Activated CD8-positive, alpha-beta memory T cell treated with anti-CD3 and anti-CD28 coated beads, Interleukin-2, amount 50 U/mL, for 4 hours (primary cell): ENCODE results near the gene C1QA.
A peak's percentile ranks its signal among the peaks of the same experiment; 100 is the strongest.

Source experiments
- DNase-seq: peaks from one replicate; pipeline ENCODE4 v3.0.0-alpha.2; 2020

Gene C1QA

DNA sequence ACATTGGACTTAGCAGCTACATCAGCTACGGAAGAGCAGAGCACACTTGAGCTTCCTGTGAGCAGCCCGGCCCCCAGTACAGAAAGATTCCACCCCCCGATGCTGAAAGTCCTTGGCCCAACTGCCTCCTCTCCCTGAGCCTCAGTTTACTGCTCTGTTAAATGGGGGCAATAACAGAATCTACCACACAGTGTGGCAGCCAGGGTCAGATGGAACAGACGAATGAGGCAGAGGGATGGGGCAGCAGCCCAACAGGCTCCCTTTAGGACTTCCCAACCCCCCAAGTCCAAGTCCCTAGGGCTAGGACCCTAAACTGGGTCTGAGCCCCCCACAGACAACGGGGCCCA lies 22.9 kb upstream of the C1QA start:
- DNase-seq, result no peak

DNA sequence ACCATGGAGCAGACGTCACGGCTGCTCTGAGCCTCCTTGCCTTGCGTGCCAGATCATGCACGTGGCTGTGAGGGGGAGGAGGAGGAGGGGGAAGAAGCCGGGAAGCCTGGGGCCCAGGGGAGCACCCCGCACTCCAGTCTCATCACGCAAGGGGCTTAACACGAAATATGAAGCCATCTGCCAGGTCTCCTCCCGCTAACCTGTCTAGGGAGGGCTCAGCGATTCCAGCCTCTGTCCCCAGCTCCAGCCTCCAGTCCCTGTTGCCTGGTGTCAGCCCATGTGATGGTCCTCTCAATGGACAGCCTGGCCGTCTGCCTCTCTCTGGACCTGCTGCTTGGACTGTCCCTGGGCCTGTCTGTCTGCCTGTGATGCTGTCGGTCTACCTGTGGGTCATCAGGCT lies 22.5 kb upstream of the C1QA start:
- DNase-seq, result no peak

DNA sequence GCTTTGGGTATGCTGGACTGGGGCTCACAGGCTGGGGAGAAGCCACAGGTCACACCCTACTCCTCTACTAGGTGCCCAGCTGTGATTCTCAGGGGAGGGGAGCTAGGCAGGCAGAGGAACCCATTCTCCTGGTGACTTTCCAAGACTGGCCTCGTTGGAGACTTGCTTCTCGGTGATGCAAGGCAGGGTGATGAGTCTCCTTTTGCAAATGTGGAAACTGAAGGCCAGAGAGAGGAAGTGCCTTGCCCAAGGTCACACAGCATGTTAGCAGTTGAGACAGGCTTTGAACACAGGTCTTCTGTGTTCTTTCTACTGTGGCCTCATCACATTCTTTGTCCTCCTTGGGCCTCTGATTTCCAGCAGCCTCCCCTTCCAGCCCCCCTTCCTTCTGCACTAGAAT lies 20.5 kb upstream of the C1QA start:
- DNase-seq, result no peak

DNA sequence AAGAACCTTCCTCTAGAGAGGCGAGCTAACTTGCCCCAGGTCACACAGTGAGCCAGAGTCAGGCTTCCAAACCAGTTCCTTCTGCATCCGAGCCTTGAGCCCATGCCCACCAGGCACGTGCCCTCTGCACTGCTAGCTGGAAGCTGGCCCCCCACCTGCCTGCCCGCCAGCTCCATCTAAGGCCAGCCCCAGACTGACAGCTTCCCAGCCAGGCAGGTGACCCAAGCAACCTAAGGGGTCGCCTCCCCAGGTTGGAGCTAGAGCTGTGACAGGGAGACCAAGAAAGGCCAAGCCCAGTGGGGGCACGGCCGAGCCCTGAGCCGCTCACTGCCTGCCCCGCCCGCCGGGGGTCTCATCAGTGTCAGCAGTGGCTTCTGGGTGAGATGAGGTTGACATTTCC lies 19.9 kb upstream of the C1QA start:
- no peak for DNase-seq

DNA sequence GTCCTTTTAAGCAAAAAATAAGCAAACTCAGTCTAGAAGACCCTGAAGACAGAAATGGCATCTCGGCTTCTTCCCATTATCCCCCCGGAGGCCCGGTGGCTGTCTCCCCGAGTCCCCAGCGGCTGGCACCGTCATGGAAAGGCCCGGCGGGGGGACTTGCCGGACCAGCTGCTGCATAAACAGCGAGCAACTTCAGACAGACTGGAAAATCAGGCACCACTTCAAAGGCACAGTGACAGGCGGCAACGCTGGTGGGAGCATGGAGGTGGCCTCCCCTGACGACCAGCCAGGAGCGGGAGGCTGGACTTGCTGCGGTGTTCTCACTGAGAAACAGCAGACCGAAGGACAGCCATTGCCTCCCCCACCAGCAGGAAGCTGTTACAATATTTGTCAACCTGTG lies 18.4 kb upstream of the C1QA start:
- DNase-seq, result no peak

DNA sequence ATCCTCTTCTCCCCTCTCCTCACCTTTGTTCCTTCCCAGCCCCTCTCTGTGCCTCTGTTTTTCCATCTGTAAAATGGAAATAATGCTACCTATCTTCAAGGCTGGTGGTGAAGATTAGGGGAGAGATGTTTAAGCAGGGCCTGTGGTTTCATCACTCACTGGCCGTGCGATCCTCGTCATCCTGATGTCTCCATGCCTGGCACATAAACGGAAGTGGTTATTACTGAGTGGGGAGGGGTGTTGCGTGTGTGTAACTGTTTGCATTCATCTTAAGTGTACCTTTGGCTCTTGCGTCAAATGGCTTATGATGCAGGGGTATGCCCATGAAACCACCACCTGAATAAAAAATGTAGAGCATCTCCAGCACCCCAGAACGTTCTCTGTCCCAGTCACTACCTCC lies 17.2 kb upstream of the C1QA start:
- DNase-seq, result no peak

DNA sequence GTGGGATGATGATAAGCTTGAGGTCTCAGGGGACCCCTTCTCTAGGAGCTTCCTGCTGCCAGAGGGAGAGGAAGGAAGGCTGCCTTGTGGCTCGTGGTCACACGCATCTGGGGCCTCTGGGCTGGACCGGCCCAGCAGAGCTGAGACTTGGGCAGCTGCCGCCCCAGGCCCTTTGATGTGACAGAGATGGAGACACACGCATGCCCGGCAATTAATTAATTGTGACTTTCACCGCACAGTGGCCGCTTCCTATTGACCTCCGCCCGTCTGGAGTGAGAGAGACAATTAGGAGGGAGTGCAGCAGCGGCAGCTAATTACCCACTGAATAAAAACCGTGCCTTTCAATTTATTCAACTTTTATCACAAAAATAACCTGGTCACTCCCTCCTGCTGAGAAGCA lies 16.6 kb upstream of the C1QA start:
- no peak for DNase-seq

DNA sequence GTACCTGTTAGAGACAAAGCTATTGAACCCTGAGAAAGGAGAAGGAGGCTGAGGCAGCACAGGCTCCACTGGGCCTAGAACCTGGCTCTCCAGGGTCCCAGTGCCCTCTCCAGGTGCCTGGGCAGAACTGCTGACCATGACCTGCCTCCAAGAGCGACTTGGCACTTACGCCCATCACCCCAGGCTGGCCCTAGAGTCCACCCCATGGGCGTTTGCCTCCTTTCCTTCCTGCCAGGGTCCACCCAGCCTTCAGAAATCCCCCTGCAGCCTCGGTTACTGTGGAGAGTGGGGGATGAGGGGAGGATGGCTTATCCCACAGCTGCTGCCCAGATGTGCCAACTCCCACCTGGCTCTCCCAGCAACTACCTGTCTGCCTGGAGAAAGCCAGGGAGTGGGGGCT lies 14.7 kb upstream of the C1QA start:
- no peak for DNase-seq

DNA sequence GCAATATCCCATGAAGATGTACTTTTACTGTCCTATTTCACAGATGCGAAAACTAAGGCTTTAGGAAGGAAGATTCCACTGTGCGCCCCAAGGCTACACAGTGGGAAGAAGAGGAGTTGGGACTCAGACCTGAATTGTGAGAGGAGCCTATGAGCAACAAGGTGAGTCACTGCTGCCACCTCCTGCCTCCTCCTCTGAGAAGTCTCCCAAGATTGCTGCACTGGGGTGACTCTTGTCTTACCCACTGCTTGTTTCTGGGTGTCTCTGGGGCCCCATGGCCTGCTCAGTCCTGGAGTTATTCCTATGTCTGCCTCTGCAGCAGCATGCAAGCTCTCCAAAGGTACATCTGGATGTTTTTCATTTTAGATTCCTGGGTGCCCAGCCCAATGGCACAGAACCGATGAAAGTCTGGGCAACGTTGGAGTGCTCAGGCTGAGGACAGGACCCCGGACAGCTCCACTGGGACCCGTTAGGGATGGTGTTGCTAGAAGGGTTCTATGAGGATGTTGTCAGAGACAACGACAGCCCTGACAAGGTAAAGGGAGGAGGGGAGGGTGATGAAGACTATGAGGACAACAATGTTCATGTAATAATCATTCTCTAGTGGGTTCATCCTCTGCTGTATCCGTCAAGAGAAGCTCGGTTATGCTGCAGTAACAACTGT lies 11.0 kb upstream of the C1QA start:
- no peak for DNase-seq

DNA sequence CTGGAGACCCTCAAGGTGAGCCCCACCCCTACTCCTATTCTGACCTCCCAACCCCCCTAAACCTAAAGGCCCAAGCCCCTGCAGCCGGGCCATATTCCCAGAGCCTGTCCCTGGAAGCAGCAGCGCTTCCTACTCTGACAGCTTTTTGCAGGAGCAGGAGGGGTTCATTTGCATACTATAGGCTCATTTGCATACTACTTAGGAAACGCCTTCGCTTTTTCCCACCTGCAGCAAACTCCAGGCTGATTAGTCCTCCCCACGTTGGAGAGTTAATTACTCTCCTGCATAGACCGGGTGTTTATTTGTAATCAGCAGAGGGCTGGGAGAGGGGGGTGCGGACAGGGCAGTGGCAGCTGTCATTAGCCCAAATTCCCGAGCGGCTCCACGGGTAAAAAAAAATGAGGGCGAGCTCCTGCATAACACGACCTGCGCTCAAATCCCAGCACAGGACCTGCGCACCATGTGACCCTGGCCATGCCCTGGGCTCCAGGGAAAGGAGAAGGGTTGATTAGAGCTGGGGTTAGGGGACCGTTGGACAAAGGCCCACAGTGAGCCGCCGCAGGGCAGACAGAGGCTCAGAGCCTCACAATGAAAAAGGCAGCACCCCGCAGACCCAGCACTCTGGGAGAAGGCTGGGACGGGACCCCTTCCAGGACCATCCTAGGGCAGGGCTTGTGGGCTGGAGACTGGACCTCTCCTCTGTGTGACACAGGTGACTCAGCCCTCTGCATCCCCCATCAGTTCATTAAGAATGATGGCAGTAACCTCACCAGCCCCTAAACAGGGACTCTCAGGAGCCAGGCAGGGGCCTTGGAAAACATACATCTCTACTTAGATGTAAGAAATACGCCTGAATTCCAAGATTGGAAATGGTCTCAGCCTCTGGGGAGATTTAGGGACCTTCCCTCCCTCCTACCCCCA lies 9.9 kb upstream of the C1QA start:
- DNase-seq, result no peak

DNA sequence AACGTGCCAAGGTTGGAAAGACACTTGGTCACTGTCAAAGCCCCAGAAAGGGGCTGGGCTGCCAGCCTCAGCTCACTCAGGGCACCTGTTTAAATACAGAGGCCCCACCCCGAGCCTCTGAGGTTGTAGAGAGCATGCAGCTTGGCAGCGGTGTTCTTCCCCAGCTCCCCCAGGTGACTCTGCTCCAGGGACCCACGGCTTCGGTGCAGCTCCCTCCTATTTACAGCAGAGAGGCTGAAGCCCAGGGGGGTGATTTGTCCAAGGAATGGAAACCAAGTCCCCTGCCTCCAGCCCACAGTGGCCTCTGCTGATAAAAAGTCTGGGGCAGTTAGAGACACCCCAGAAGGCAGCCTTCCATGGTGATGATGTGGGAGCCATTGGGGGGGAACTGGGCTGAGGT lies 9.1 kb upstream of the C1QA start:
- no peak for DNase-seq

DNA sequence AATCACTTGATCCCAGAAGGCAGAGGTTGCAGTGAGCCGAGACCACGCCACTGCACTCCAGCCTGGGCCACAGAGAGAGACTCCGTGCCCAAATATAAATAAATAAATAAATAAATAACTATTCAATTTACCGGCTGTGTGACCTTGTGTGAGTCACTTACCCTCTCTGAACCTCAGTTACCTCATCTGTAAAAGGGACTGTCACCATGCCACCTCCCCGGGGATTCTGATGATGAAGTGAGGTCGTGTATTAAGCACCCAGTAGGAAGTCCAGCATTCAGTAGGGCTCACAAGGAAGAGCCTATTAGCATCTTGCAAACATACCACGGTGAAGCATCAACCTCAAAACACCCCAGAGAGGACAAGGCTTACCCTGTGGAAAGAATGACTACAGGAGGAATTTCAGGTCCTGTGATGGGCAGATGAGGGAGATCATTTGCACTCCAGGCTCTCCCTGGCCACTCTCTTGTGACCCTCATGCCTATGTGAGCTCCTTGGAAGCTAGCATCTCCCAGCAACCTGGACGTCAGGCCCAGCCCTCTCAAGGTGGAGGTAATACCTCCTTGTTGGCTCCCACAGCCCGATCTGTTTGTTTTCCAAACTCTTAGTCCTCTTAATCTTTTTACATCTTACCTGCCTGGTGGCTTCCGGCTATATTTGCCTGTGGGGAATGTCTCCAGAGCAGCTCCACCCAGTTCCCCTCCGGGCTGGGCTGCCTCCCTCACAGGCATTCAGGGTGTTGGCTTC lies 7.6 kb upstream of the C1QA start:
- no peak for DNase-seq

DNA sequence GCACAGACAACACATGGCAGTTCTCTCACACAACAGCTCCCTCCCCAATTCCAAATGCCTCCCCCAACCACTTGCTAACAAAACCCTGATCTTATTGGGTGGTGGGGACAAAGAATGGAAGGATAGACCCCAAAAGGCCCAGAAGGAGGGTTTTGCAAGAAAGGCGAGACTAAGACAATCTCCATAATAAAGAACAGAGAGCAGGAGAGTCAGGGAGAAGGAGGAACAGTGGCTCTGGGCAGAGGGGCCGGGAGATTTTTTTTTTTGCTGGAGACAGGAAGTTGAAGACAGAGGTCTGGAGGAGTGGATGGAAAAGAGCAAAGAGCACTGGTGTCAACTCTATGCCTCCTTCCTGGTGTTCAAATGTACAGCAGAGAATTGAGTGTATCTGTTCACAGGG lies 6.5 kb upstream of the C1QA start:
- no peak for DNase-seq

DNA sequence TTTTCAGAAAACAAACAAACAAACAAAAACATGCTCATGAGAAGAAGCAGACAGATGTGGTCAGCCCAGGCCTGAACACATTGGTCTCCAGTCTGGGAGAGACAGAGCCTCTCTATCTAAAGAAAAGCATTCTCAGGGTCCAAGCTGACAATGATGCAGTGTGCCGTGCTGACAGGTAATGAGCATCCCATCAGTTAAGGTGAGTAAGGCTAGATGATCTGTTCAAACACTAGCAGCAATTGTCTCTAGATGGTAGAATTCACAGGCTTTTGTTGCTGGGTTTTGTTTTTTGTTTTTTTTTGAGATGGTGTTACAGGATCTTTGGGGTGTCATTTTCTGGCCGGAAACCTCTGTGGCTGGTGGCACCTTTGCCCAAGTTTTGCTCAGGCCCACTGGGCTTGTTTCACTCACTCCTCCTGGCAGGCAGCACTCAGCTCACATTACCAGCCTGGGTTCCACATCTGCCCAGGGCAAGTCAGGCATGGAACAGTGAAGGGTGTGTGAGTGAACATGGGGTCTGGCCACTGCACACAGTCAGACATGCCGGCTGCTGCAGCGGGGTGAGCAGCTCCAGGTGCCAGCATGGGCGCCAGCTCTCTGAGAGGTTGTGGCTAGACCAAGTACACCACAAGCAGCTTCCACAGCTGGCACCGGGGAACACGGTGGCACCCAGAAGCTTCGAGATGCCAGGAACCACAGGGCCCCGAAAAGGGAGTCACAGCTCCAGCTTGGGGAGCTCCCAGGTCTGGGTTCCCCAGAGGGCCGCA lies 2.5 kb upstream of the C1QA start:
- no peak for DNase-seq

DNA sequence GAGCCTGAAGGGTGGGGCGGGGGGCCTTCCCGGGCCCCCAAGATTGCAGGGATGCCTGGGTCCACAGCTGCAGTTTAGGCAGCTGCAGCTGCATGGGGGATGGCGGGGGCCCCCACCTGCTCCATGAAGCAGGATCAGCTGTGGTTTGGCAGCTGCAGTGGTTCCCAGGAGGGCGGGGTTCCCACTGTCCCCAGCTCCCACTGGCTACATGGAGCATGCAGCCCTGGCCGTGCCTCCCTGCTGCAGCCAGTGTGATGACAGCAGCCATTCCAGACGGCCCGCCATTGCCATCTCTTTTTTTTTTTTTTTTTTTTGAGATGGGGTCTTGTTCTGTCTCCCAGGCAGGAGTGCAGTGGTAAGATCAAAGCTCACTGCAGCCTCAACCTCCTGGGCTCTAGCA lies 992 bp upstream of the C1QA start:
- DNase-seq, result no peak

DNA sequence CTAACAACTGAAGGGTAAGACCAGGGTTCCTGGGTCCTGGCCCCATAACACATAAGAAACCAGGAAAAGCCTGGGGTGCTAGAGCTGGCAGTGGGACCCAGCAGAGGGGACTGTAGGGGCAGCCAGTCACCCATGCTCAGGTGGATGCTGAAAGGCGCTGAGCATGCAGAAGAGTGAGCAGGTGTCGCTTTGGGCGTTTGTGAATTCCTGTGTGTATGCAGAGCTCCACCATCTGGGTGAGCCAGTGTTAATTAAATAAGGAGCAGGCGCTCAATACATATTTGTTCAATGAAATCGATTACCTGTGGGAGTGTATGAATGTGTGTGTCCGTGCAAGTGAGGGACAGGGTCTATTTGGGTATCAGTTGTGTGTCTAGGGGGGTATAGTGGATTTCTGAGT lies 499 bp downstream of the C1QA start:
- no peak for DNase-seq

DNA sequence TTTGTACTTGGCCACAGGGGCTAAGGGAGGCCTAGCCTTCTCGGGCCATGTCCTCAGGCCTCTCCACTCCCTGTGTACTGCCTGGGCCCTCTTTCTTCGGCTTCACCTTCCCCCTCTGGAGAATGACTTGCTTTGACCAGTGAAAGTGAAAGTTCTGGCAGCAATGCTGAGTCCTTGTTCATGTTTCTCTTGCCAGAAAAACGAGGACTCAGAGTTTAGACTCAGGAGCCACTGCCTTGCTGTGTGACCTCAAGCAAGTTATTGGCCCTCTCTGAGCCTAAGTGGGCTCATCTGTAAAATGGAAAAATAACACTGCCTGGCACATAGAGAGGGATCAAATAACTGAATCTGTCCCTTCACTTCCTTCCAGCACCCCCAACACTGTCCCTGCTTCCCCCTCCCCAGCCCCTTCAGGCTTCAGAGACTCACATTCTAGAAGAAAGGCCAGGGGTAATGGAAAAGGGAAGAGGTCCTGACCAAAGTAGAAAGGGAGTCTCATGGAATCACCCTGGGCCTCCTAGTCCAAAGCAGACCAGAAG lies 1.5 kb downstream of the C1QA start:
- no peak for DNase-seq

DNA sequence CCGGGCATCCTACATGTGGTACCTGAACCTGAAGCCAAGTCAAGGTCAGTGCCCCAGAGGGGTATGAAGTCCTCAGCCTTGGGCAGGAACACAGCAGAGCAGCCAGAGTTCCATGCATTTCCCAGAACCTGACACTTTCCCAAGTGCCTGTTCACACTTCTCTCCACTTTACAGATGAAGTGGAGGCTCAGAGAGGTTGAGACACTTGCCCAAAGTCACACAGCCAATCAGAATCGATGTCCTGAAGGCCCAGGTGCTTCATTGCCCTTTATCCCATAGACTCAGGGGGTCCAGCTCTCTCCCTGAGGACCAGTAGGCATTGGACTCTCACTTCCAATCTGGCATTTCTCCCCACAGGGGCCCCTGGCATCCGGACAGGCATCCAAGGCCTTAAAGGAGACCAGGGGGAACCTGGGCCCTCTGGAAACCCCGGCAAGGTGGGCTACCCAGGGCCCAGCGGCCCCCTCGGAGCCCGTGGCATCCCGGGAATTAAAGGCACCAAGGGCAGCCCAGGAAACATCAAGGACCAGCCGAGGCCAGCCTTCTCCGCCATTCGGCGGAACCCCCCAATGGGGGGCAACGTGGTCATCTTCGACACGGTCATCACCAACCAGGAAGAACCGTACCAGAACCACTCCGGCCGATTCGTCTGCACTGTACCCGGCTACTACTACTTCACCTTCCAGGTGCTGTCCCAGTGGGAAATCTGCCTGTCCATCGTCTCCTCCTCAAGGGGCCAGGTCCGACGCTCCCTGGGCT lies 2.2 kb downstream of the C1QA start:
- DNase-seq, result no peak

DNA sequence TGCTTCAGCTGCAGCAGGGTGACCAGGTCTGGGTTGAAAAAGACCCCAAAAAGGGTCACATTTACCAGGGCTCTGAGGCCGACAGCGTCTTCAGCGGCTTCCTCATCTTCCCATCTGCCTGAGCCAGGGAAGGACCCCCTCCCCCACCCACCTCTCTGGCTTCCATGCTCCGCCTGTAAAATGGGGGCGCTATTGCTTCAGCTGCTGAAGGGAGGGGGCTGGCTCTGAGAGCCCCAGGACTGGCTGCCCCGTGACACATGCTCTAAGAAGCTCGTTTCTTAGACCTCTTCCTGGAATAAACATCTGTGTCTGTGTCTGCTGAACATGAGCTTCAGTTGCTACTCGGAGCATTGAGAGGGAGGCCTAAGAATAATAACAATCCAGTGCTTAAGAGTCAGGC lies 2.9 kb downstream of the C1QA start:
- no peak for DNase-seq

DNA sequence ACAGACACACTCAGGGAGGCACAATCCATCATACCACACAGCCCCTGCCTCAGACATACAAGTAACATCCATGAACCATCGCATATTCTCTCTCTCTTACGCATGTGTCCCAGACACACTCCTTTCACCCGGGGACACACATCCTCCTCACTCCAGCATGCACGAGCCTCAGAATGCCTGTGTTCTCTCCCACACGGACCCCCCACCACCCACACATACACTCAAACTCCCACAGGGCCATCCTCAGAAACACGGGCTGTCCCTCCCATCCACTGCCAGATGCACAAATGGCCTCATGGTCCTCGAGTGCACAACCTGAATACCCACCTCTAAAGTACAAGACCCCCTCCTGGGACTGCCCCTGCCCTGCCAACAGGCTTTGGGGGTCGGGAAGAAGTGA lies 4.8 kb downstream of the C1QA start:
- no peak for DNase-seq

DNA sequence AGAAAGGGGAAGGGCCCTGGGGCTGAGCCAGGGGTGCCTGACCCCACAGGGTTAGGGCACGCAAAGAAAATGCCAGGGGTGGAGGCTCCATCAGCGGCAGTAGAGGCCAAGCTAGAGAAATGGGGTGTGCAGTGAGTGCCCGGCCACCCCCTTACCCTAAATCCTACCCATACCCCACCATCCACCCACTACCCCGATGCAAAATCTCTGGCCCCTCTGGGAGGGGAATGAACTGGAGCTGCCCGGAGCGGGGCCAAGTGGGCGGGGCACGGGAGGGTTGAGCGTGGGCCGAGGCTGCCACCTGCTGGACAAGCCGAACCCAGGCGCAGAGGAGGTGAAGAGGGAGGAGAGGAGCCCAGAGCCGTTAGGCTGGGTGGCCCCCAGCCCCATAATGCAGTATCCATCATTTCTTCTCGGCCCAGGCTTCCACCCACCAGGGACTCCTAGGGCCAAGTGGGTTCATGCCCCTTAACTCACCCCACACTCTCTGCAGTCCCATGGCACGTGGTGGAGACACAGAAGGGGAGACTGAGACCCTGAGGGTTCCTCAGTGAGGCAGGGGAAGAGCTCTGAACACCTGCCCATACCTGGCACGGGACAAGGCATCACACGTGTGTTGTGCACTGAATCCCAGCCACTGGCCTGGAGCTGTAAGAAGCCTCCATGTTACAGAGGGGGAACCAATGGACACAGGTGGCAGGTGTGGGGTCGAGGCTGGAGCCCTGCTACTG lies 5.6 kb downstream of the C1QA start:
- peak; percentile 68 for DNase-seq

DNA sequence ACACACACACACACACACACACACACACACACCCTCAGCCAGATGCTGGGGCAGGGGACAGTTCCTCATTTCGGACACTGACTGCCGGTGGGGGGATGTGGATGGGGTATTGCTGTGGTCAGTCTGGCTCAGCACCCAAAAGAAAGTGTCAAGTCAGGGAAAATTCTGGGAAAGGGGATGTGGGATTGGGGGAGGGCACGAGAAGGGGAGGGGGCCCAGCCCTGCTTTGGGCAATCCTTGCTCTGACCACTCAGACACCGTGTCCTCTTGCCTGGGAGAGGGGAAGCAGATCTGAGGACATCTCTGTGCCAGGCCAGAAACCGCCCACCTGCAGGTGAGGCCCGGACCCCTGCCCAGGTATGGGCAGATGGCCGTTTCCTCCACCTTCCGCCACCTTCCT lies 7.0 kb downstream of the C1QA start, which contains the start of gene C1QC:
Gene C1QC, plus strand, starts transcription at position 253 of the 400 bp plus-strand sequence. CDS start 391 bp downstream, outside the sequence.
- DNase-seq, result no peak
